GM19438 (cell line): Measurements from ENCODE around the gene ESR1.

Source experiments
- ATAC-seq: cut with Tn5 transposase; IDR thresholded peaks from one replicate; pipeline ENCODE4 v1.9.1; 2021; ENCODE audit warnings: low read depth; ENCODE audit not compliant: unreplicated experiment

ESR1 gene

GRCh38 chr6:152166497-152166896 lies 359.0 kb downstream of the ESR1 start:
- ATAC-seq, result no peak

GRCh38 chr6:152166897-152167296 lies 359.4 kb downstream of the ESR1 start:
- ATAC-seq, result no peak

GRCh38 chr6:152167641-152168603 lies 360.4 kb downstream of the ESR1 start:
- no peak for ATAC-seq

- ATAC-seq, result no peak
Observed at GRCh38 chr6:152170313-152170701, 362.8 kb downstream of the ESR1 start.

GRCh38 chr6:152170702-152171667 lies 363.5 kb downstream of the ESR1 start:
- peak; percentile 94 for ATAC-seq

- no peak for ATAC-seq
Observed at GRCh38 chr6:152173321-152173720, 365.8 kb downstream of the ESR1 start.

GRCh38 chr6:152173957-152174356 lies 366.5 kb downstream of the ESR1 start:
- ATAC-seq, result no peak

- ATAC-seq, result no peak
Observed at GRCh38 chr6:152176268-152176667, 368.8 kb downstream of the ESR1 start.
